ENCODE measurements around the gene NUDT22.

Gene NUDT22

GRCh38 chr11:64234647-64235379 is 8.7 kb downstream of the NUDT22 start:
- H3K4me1 ChIP-seq (ENCODE audit: control insufficient read depth, low read length): peaks cover 78% of the 10 kb centered on the region

GRCh38 chr11:64235437-64236161 is 9.5 kb downstream of the NUDT22 start:
- peak overlapping the region; percentile 44 for H3K27ac ChIP-seq (ENCODE audit: low read depth, low read length)
- H3K4me2 ChIP-seq (ENCODE audit: low read length): peak overlapping the region; percentile 98
- peaks cover 82% of the 10 kb centered on the region for H3K4me1 ChIP-seq (ENCODE audit: control insufficient read depth, low read length)
- peaks cover 29% of the 10 kb centered on the region for H3K79me2 ChIP-seq (ENCODE audit: control insufficient read depth, low read length)
- no peaks in the 10 kb centered on the region for H3K27me3 ChIP-seq (ENCODE audit: control insufficient read depth, low read length)
- TF ChIP-seq CTCF (IDR thresholded peaks at IDR 0.05; ENCODE audit: low read depth, low read length, poor library complexity, severe bottlenecking): no peak
- no peak for TF ChIP-seq EZH2phosphoT487 (IDR thresholded peaks at IDR 0.05; ENCODE audit: borderline replicate concordance, low read length)
- H3F3A ChIP-seq (ENCODE audit: control insufficient read depth, insufficient read depth): peaks cover 42% of the 10 kb centered on the region
- no peaks in the 10 kb centered on the region; the same call in 1 of the 2 replicates for H4K20me1 ChIP-seq (ENCODE audit: control insufficient read depth, insufficient read depth, low read depth, low read length)
- H3K9me3 ChIP-seq (ENCODE audit: control insufficient read depth, insufficient read depth, low read length): no peaks in the 10 kb centered on the region
- no peaks in the 10 kb centered on the region for H3K9me2 ChIP-seq (replicated peaks; ENCODE audit: control insufficient read depth, low read length)
- H3K4me3 ChIP-seq (ENCODE audit: low read length): peak overlapping the region; percentile 90
- H3K36me3 ChIP-seq (ENCODE audit: control insufficient read depth, low read length): peaks cover 40% of the 10 kb centered on the region

More at GRCh38 chr11:64234647-64235379, 8.7 kb downstream of the NUDT22 start:
- no peaks in the 10 kb centered on the region for H3K9me2 ChIP-seq (replicated peaks; ENCODE audit: control insufficient read depth, low read length)
- H3F3A ChIP-seq (ENCODE audit: control insufficient read depth, insufficient read depth): peaks cover 36% of the 10 kb centered on the region
- no peaks in the 10 kb centered on the region for H3K27me3 ChIP-seq (ENCODE audit: control insufficient read depth, low read length)
- H3K27ac ChIP-seq (ENCODE audit: low read depth, low read length): peak overlapping the region; percentile 44
- H3K36me3 ChIP-seq (ENCODE audit: control insufficient read depth, low read length): peaks cover 35% of the 10 kb centered on the region
- peak overlapping the region; percentile 90 for H3K4me3 ChIP-seq (ENCODE audit: low read length)
- no peaks in the 10 kb centered on the region for H3K9me3 ChIP-seq (ENCODE audit: control insufficient read depth, insufficient read depth, low read length)
- H3K4me2 ChIP-seq (ENCODE audit: low read length): peak overlapping the region; percentile 98
- H3K79me2 ChIP-seq (ENCODE audit: control insufficient read depth, low read length): peaks cover 27% of the 10 kb centered on the region
- TF ChIP-seq CTCF (IDR thresholded peaks at IDR 0.05; ENCODE audit: low read depth, low read length, poor library complexity, severe bottlenecking): no peak
- no peak for TF ChIP-seq EZH2phosphoT487 (IDR thresholded peaks at IDR 0.05; ENCODE audit: borderline replicate concordance, low read length)
- H4K20me1 ChIP-seq (ENCODE audit: control insufficient read depth, insufficient read depth, low read depth, low read length): no peaks in the 10 kb centered on the region; the same call in 1 of the 2 replicates

GRCh38 chr11:64237484-64237951 is 11.4 kb downstream of the NUDT22 start:
- H3K27ac ChIP-seq (ENCODE audit: low read depth, low read length): peak overlapping the region; percentile 97

More at GRCh38 chr11:64237484-64237951, 11.4 kb downstream of the NUDT22 start:
- no peak for TF ChIP-seq CTCF (IDR thresholded peaks at IDR 0.05; ENCODE audit: low read depth, low read length, poor library complexity, severe bottlenecking)
- no peak for TF ChIP-seq EZH2phosphoT487 (IDR thresholded peaks at IDR 0.05; ENCODE audit: borderline replicate concordance, low read length)
- Histone ChIP-seq H3K4me1 (ENCODE audit: control insufficient read depth, low read length) (peaks cover 68% of the 10 kb centered on the region), H3K4me2 (ENCODE audit: low read length) (peak overlapping the region; percentile 92), H3K27me3 (ENCODE audit: control insufficient read depth, low read length) (no peaks in the 10 kb centered on the region), H3K4me3 (ENCODE audit: low read length) (peak overlapping the region; percentile 99), H3K9me3 (ENCODE audit: control insufficient read depth, insufficient read depth, low read length) (no peaks in the 10 kb centered on the region), H3K36me3 (ENCODE audit: control insufficient read depth, low read length) (peaks cover 48% of the 10 kb centered on the region), H3F3A (ENCODE audit: control insufficient read depth, insufficient read depth) (peaks cover 39% of the 10 kb centered on the region), H3K79me2 (ENCODE audit: control insufficient read depth, low read length) (peaks cover 28% of the 10 kb centered on the region), H4K20me1 (ENCODE audit: control insufficient read depth, insufficient read depth, low read depth, low read length) (no peaks in the 10 kb centered on the region; the same call in 1 of the 2 replicates), H3K9me2 (replicated peaks; ENCODE audit: control insufficient read depth, low read length) (no peaks in the 10 kb centered on the region)

Measured in DOHH2 (cell line).